AG04449 (cell line): ENCODE data around the gene CD300LF.

ENCODE experiments used
- CTCF ChIA-PET: fragments of 350-600 bp; formaldehyde crosslinking; extraction: SDS; loops from one replicate; lab custom pipeline; 2021; ENCODE audit warnings: antibody characterized with exemption; lab: Yijun Ruan, JAX
- POLR2A ChIA-PET: fragments of 400-600, 350-600 bp; formaldehyde crosslinking; extraction: SDS; loops from one replicate; lab custom pipeline; 2020; ENCODE audit warnings: antibody characterized with exemption, inconsistent platforms; lab: Yijun Ruan, JAX
- DNase-seq: peaks from one replicate; pipeline ENCODE4 v3.0.0-alpha.2; 2010; ENCODE audit warnings: low read depth, low spot score
- H3K4me3 ChIP-seq: 2 replicates; pipeline ENCODE4 v1.5.1; 2011; ENCODE audit warnings: low read depth, mild to moderate bottlenecking, control low read depth, low read length
- TF ChIP-seq, protein P1 (sequence below): IDR thresholded peaks from one replicate; pipeline ENCODE4 v1.5.1; 2011; ENCODE audit warnings: mild to moderate bottlenecking, moderate library complexity, low read length, control low read depth, inconsistent platforms; ENCODE audit not compliant: insufficient read depth; ENCODE audit errors: missing control alignments

Gene CD300LF

DNA sequence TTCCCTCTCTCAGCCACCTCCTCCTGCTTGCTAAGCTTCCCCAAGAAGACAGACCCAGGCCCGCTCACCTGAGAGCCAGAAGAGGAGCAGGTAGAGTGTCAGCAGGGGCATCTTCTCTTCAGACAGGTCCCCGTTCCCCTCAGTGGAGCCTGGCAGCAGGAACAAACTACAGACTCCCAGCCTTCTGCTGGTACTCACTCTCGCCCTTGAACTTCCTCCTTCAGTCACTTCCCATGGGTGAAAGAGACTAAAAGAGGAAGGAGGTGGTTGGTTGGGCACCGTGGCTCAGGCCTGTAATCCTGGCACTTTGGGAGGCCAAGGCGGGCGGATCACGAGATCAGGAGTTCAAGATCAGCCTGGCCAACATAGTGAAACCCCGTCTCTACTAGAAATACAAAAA is at the start of gene CD300LF:
CD300LF (minus strand) TSS at position 168 of the 400 bp plus-strand sequence; CDS start at position 111, 57 bp downstream.
- ChIA-PET CTCF (no interaction called here), POLR2A (no interaction called here)
- H3K4me3 ChIP-seq = no peak within 1 kb of the TSS
- TF ChIP-seq, protein P1, sequence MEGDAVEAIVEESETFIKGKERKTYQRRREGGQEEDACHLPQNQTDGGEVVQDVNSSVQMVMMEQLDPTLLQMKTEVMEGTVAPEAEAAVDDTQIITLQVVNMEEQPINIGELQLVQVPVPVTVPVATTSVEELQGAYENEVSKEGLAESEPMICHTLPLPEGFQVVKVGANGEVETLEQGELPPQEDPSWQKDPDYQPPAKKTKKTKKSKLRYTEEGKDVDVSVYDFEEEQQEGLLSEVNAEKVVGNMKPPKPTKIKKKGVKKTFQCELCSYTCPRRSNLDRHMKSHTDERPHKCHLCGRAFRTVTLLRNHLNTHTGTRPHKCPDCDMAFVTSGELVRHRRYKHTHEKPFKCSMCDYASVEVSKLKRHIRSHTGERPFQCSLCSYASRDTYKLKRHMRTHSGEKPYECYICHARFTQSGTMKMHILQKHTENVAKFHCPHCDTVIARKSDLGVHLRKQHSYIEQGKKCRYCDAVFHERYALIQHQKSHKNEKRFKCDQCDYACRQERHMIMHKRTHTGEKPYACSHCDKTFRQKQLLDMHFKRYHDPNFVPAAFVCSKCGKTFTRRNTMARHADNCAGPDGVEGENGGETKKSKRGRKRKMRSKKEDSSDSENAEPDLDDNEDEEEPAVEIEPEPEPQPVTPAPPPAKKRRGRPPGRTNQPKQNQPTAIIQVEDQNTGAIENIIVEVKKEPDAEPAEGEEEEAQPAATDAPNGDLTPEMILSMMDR = no peak
- no peak for DNase-seq

DNA sequence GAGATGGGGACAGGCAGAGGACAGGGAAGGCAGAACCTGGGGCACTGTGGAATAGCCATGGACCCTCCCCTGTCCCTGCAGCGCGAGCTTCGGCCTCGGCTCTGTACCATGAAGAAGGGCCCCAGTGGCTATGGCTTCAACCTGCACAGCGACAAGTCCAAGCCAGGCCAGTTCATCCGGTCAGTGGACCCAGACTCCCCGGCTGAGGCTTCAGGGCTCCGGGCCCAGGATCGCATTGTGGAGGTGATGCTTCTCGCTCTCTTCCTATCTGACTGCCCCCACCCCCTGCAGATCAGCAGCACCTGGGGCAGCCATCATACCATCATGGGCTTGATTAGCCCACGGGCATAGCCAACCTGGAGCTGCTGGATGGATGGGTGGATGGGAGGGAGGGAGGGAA is 49.2 kb upstream of the CD300LF start:
- DNase-seq = no peak
- ChIA-PET POLR2A (no interaction called here), CTCF (interaction anchor here (0.7 to 4.6 kb wide), 6 partner anchors 9 to 102 kb away, joined by 3 to 18 read pairs (median 8); no protein-coding TSS in a partner anchor)
- TF ChIP-seq, protein P1 = no peak
- H3K4me3 ChIP-seq = no peak overlapping the region

DNA sequence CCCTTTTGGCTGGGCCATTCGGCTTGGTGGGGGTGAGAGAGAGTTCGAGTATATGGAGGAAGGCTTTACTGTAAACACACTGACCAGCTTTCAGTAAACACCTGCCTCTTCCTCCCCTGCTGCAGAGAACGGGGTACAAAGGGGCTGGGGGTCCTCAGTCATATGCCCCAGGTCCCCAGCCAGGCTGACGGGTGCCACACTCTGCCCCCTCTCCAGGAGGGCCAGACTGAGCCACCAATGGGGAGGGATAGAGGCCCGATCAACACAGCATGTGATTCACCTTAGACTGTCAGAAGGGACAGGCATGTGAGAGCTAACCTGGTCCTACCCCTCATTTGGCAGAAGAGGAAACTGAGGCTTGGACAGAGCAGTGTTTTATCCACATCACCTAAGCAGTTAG is 48.7 kb upstream of the CD300LF start:
- H3K4me3 ChIP-seq = no peak overlapping the region
- ChIA-PET CTCF (interaction anchor here (0.7 to 4.6 kb wide), 7 partner anchors 8 to 103 kb away, joined by 3 to 18 read pairs (median 8); partner anchors contain the start of gene NAT9), POLR2A (interaction anchor here (2.2 kb wide), 1 partner anchor 11 kb away, joined by 10 read pairs; no protein-coding TSS in a partner anchor)
- DNase-seq = no peak
- TF ChIP-seq, protein P1 = no peak

DNA sequence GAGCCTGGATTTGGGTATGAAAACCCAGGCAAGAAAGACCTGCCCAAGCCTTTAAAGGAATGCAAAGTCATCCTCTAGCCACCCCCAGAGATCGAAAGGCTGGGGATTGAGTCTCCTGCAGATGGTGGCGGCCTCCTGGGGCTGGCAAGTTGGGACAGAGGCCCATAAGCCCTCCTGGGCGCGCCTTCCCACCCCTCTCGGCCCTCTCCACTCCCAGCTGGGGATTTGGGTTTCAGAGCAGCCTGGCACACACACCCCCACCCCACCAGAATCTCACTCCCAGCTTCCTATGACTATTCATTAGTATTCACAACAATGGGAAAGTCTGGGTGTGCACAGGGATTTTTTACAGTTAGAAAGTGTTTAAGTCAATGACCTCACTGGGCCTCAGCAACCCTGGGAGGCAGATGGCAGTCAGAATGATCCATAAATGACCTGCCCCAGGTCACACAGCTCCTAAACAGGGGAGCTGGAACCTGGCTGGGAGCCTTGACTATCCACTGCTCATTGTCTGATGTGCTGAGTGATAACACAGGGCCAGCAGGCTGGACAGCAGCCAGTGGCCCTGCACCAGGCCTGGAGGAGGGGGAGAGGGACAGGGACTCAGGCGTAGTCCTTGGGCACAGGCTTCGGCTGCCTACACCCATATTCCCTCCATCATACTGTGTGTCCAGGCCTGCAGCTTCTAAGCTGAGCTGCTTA is 47.8 kb upstream of the CD300LF start:
- DNase-seq = no peak
- TF ChIP-seq, protein P1 = no peak
- no peak overlapping the region for H3K4me3 ChIP-seq
- ChIA-PET CTCF (interaction anchor here (0.7 to 7.9 kb wide), 11 partner anchors 9 to 107 kb away, joined by 3 to 71 read pairs (median 6); partner anchors contain the start of gene NAT9), POLR2A (interaction anchor here (0.6 to 2.2 kb wide), 3 partner anchors 11 to 110 kb away, joined by 3 to 10 read pairs (median 3); no protein-coding TSS in a partner anchor)

DNA sequence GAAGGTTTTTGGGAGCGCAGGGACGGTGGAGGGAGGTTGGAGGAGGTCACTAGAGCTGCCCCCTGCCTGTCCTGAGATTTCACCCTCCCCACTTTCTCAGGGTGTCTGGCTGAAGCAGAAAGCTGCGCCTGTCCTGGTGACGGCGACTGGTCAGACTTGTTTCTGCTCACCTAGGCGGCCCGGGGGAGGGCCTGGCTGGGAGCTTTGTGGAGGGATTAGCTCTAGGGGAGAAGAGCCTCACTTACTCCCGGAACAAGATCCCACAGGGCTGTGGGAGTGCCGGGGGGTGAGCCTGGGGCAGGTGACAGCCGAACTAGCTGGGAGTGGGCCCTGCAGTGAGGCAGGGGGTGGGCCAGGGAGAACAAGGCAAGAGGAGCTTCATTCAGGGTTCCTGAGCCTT is 47.2 kb upstream of the CD300LF start:
- H3K4me3 ChIP-seq = no peak overlapping the region
- TF ChIP-seq, protein P1 = no peak
- ChIA-PET CTCF (interaction anchor here (0.7 to 7.9 kb wide), 10 partner anchors 10 to 107 kb away, joined by 3 to 71 read pairs (median 6); partner anchors contain the start of gene NAT9), POLR2A (interaction anchor here (1.6 to 2.2 kb wide), 2 partner anchors 10 to 14 kb away, joined by 3 to 10 read pairs; no protein-coding TSS in a partner anchor)
- DNase-seq = no peak
